ENCODE measurements around the gene PDE1A.

DNA sequence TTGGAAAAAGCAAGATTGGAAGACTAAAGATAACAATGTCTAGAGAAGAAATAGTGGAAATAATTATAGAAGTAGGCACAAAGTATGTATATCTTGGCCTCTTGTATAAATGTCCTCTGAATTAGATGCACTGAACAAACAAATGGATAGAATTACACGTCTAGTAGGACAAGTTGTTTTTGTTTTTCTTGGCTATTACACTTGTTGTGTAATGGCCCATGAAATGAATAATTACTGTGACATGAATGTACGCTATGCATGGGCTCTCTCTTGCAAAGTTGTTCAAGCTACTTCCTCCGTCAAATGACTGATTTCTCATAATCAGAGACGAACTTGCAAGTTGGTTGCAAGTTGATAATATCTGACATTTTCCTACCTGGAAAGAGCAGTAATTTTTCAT is 126.2 kb downstream of the PDE1A start:
- TF ChIP-seq, protein P1, sequence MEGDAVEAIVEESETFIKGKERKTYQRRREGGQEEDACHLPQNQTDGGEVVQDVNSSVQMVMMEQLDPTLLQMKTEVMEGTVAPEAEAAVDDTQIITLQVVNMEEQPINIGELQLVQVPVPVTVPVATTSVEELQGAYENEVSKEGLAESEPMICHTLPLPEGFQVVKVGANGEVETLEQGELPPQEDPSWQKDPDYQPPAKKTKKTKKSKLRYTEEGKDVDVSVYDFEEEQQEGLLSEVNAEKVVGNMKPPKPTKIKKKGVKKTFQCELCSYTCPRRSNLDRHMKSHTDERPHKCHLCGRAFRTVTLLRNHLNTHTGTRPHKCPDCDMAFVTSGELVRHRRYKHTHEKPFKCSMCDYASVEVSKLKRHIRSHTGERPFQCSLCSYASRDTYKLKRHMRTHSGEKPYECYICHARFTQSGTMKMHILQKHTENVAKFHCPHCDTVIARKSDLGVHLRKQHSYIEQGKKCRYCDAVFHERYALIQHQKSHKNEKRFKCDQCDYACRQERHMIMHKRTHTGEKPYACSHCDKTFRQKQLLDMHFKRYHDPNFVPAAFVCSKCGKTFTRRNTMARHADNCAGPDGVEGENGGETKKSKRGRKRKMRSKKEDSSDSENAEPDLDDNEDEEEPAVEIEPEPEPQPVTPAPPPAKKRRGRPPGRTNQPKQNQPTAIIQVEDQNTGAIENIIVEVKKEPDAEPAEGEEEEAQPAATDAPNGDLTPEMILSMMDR (IDR thresholded peaks at IDR 0.05; ENCODE audit: low read depth, low read length, missing input control): no peak
- no peak for TF ChIP-seq GABPA (IDR thresholded peaks at IDR 0.05 in 1 of 2, conservative IDR thresholded peaks at IDR 0.05 in 1 of 2)
- TF ChIP-seq, protein P2, sequence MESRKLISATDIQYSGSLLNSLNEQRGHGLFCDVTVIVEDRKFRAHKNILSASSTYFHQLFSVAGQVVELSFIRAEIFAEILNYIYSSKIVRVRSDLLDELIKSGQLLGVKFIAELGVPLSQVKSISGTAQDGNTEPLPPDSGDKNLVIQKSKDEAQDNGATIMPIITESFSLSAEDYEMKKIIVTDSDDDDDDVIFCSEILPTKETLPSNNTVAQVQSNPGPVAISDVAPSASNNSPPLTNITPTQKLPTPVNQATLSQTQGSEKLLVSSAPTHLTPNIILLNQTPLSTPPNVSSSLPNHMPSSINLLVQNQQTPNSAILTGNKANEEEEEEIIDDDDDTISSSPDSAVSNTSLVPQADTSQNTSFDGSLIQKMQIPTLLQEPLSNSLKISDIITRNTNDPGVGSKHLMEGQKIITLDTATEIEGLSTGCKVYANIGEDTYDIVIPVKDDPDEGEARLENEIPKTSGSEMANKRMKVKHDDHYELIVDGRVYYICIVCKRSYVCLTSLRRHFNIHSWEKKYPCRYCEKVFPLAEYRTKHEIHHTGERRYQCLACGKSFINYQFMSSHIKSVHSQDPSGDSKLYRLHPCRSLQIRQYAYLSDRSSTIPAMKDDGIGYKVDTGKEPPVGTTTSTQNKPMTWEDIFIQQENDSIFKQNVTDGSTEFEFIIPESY (IDR thresholded peaks at IDR 0.05): no peak
- no peak for TF ChIP-seq SP1 (IDR thresholded peaks at IDR 0.05)
- TF ChIP-seq RAD21 (IDR thresholded peaks at IDR 0.05): no peak
- no peak for TF ChIP-seq ATF3 (IDR thresholded peaks at IDR 0.05)
- TF ChIP-seq REST (IDR thresholded peaks at IDR 0.05): no peak
- no peak for TF ChIP-seq RXRA (IDR thresholded peaks at IDR 0.05)
- TF ChIP-seq NR2F2 (IDR thresholded peaks at IDR 0.05): no peak
